IPS DF 19.7 (cell line): ENCODE data around the gene CHST14.
"Not testable (repeated sequence)": the region's sequence is repeated elsewhere in the genome, so short reads cannot be mapped to it uniquely, and the experiment has no call there.

Source experiments
- DNase-seq: peaks from one replicate; pipeline ENCODE4 v3.0.0-alpha.2; 2013; ENCODE audit warnings: low read depth, low spot score

Gene CHST14

GRCh38 chr15:40440743-40441564 is 29.8 kb upstream of the CHST14 start, which contains the start of gene BAHD1:
BAHD1 (plus strand) TSS chr15:40440953; CDS start chr15:40458465, 17,512 bp downstream.
- DNase-seq = peak; percentile 74

- no peak for DNase-seq
These were observed 28.9 kb upstream of the CHST14 start for GRCh38 chr15:40441565-40442531.

GRCh38 chr15:40443255-40443654 is 27.5 kb upstream of the CHST14 start:
- DNase-seq = no peak

GRCh38 chr15:40443846-40444245 is 26.9 kb upstream of the CHST14 start:
- DNase-seq = no peak

- no peak for DNase-seq
These were observed 26.0 kb upstream of the CHST14 start for GRCh38 chr15:40444736-40445135.

GRCh38 chr15:40445421-40445922 is 25.3 kb upstream of the CHST14 start:
- no peak for DNase-seq

GRCh38 chr15:40446144-40446543 is 24.6 kb upstream of the CHST14 start:
- DNase-seq = no peak

- DNase-seq = no peak
These were observed 22.4 kb upstream of the CHST14 start for GRCh38 chr15:40448354-40448753.

GRCh38 chr15:40449275-40449674 is 21.5 kb upstream of the CHST14 start:
- DNase-seq = no peak

- no peak for DNase-seq
These were observed 20.7 kb upstream of the CHST14 start for GRCh38 chr15:40450047-40450446.

- DNase-seq = no peak
These were observed 19.1 kb upstream of the CHST14 start for GRCh38 chr15:40451527-40452158.

GRCh38 chr15:40452296-40453090 is 18.3 kb upstream of the CHST14 start:
- no peak for DNase-seq

GRCh38 chr15:40453941-40454340 is 16.8 kb upstream of the CHST14 start:
- DNase-seq = not testable (repeated sequence)

- DNase-seq = no peak
These were observed 15.8 kb upstream of the CHST14 start for GRCh38 chr15:40454904-40455391.

GRCh38 chr15:40456299-40456712 is 14.5 kb upstream of the CHST14 start:
- DNase-seq = no peak

GRCh38 chr15:40456738-40457137 is 14.0 kb upstream of the CHST14 start:
- no peak for DNase-seq

GRCh38 chr15:40458495-40459371 is 12.1 kb upstream of the CHST14 start:
- no peak for DNase-seq

GRCh38 chr15:40459391-40460015 is 11.3 kb upstream of the CHST14 start:
- DNase-seq = no peak

- no peak for DNase-seq
These were observed 10.4 kb upstream of the CHST14 start for GRCh38 chr15:40460404-40460803.
